WTC11 (cell line): ENCODE results near the gene MTFMT. TPM values are rescaled to one million over a fixed set of nuclear protein-coding genes. Genes with fewer than 3 reads are reported as not detected.

Source experiments
- ATAC-seq: fragments of 200-7000 bp; cut with Tn5 transposase; 2 replicates; pipeline ENCODE4 v1.10.0; 2021; ENCODE audit warnings: mild to moderate bottlenecking, moderate library complexity
- CTCF ChIA-PET: fragments of 300-600 bp; sonication (Branson Sonifier 250); formaldehyde crosslinking; loops from one replicate; lab custom pipeline; 2021; ENCODE audit warnings: antibody characterized with exemption; lab: Charles Lee
- POLR2A ChIA-PET: fragments of 350-600 bp; sonication (Branson Sonifier 250); formaldehyde crosslinking; loops from one replicate; lab custom pipeline; 2021; ENCODE audit warnings: antibody characterized with exemption; lab: Charles Lee
- DNase-seq: peaks from one replicate; pipeline ENCODE4 v3.0.0; 2021; ENCODE audit warnings: low spot score
- H3K27ac Mint-ChIP-seq: 2 replicates; pipeline ENCODE4 v1.8.0; 2021; ENCODE audit warnings: mixed read lengths
- H3K27me3 Mint-ChIP-seq: 2 replicates; pipeline ENCODE4 v1.8.0; 2021; ENCODE audit warnings: low read depth, mild to moderate bottlenecking, moderate library complexity, mixed read lengths
- H3K36me3 Mint-ChIP-seq: 2 replicates; pipeline ENCODE4 v1.8.0; 2021; ENCODE audit warnings: mixed read lengths
- H3K4me1 Mint-ChIP-seq: 2 replicates; pipeline ENCODE4 v1.8.0; 2022; ENCODE audit warnings: mixed read lengths
- H3K4me3 Mint-ChIP-seq: 2 replicates; pipeline ENCODE4 v1.8.0; 2021; ENCODE audit warnings: mild to moderate bottlenecking, moderate library complexity, mixed read lengths
- H3K9me3 Mint-ChIP-seq: 2 replicates; pipeline ENCODE4 v1.8.0; 2021; ENCODE audit warnings: mixed read lengths
- IRF2 ChIP-seq: sonication (generic); formaldehyde crosslinking; IDR thresholded peaks from 2 replicates; pipeline ENCODE4 v1.8.0; 2022; ENCODE audit warnings: low read depth, missing genetic modification reagents, borderline replicate concordance
- MXD4 ChIP-seq: fragments of 250-450 bp; sonication (Bioruptor Pico); IDR thresholded peaks from 2 replicates; pipeline ENCODE4 v1.8.0; 2021; ENCODE audit warnings: mild to moderate bottlenecking, moderate library complexity, borderline replicate concordance
- RORB ChIP-seq: fragments of 250-450 bp; sonication (Bioruptor Pico); IDR thresholded peaks from 2 replicates; pipeline ENCODE4 v1.9.0; 2021; ENCODE audit warnings: mild to moderate bottlenecking
- SMAD4 ChIP-seq: sonication (generic); formaldehyde crosslinking; IDR thresholded peaks from 2 replicates; pipeline ENCODE4 v1.8.0; 2022; ENCODE audit warnings: mild to moderate bottlenecking, missing genetic modification reagents
- SOX15 ChIP-seq: fragments of 250-450 bp; sonication (Bioruptor Pico); IDR thresholded peaks from 2 replicates; pipeline ENCODE4 v1.9.0; 2021; ENCODE audit warnings: mild to moderate bottlenecking
- TEAD4 ChIP-seq: sonication (generic); formaldehyde crosslinking; IDR thresholded peaks from 2 replicates; pipeline ENCODE4 v1.8.0; 2022; ENCODE audit warnings: mild to moderate bottlenecking, missing genetic modification reagents
- ZNF416 ChIP-seq: fragments of 250-450 bp; sonication (Bioruptor Pico); IDR thresholded peaks from 2 replicates; pipeline ENCODE4 v1.9.0; 2021; ENCODE audit warnings: mild to moderate bottlenecking, inconsistent platforms
- total RNA-seq: library from RNA; stranded (reverse); gene quantifications from 3 replicates; pipeline ENCODE4 v1.2.3, GENCODE V29; 2021
- TF ChIP-seq, protein P1 (sequence below): sonication (generic); formaldehyde crosslinking; IDR thresholded peaks from 2 replicates; pipeline ENCODE4 v1.8.1; 2023; ENCODE audit warnings: mild to moderate bottlenecking, missing genetic modification reagents, moderate library complexity
- TF ChIP-seq, protein P2 (sequence below): fragments of 250-450 bp; sonication (Bioruptor Pico); IDR thresholded peaks from 2 replicates; pipeline ENCODE4 v1.8.0; 2021; ENCODE audit warnings: mild to moderate bottlenecking
- TF ChIP-seq, protein P3 (sequence below): sonication (generic); formaldehyde crosslinking; IDR thresholded peaks from 2 replicates; pipeline ENCODE4 v1.8.0; 2023; ENCODE audit warnings: missing genetic modification reagents, mild to moderate bottlenecking, borderline replicate concordance
- TF ChIP-seq, protein P4 (sequence below): sonication (generic); formaldehyde crosslinking; IDR thresholded peaks from 2 replicates; pipeline ENCODE4 v1.8.0; 2023; ENCODE audit warnings: missing genetic modification reagents

Gene MTFMT
- total RNA-seq, 1 experiment from 2014 or later = 26.7 TPM

DNA sequence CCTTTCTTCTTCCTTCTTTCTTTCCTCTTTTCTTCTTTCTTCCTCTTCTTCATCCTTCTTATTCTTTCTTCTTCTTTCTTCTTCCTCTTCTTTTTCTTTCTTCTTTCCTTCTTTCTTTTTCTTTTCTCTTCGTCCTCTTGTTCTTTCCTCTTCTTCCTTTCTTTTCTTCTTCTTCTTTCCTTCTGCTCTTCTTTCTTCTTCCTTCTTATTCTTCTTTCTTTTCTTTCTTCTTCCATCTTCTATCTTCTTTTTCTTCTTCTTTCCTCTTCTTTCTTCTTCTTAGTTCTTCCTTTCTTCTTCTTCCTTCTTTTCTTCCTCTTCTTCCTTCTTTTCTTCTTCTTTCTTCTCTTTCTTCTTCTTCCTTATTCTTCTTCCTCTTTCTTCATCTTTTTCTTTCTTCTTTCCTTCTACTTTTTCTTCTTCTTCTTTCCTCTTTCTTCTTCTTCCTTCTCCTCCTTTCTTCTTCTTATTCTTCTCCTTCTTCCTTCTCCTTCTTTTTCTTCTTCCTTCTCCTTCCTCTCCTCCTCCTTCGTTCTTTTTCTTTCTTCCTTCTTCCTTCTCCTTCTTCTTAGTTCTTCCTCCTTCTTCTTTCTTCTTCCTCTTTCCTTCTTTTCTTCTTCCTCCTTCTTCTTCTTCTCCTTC lies 77.5 kb downstream of the MTFMT start:
- no peak for DNase-seq
- Mint-ChIP-seq H3K4me3 (no peak overlapping the region), H3K4me1 (0 out of 2 replicates have a peak, but pooled peaks cover 4% of the 10 kb centered on the region), H3K36me3 (peaks cover 61% of the 10 kb centered on the region), H3K27me3 (peaks cover 14% of the 10 kb centered on the region), H3K27ac (no peak overlapping the region), H3K9me3 (peaks cover 46% of the 10 kb centered on the region)
- TF ChIP-seq SMAD4 (CRISPR knock-in tag) = no peak
- TF ChIP-seq, protein P1, sequence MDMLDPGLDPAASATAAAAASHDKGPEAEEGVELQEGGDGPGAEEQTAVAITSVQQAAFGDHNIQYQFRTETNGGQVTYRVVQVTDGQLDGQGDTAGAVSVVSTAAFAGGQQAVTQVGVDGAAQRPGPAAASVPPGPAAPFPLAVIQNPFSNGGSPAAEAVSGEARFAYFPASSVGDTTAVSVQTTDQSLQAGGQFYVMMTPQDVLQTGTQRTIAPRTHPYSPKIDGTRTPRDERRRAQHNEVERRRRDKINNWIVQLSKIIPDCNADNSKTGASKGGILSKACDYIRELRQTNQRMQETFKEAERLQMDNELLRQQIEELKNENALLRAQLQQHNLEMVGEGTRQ (CRISPR knock-in tag) = no peak
- no peak for TF ChIP-seq MXD4 (CRISPR knock-in tag)
- TF ChIP-seq, protein P2, sequence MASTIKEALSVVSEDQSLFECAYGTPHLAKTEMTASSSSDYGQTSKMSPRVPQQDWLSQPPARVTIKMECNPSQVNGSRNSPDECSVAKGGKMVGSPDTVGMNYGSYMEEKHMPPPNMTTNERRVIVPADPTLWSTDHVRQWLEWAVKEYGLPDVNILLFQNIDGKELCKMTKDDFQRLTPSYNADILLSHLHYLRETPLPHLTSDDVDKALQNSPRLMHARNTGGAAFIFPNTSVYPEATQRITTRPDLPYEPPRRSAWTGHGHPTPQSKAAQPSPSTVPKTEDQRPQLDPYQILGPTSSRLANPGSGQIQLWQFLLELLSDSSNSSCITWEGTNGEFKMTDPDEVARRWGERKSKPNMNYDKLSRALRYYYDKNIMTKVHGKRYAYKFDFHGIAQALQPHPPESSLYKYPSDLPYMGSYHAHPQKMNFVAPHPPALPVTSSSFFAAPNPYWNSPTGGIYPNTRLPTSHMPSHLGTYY (CRISPR knock-in tag) = no peak
- no peak for TF ChIP-seq RORB (CRISPR knock-in tag)
- TF ChIP-seq SOX15 (CRISPR knock-in tag) = no peak
- TF ChIP-seq, protein P3, sequence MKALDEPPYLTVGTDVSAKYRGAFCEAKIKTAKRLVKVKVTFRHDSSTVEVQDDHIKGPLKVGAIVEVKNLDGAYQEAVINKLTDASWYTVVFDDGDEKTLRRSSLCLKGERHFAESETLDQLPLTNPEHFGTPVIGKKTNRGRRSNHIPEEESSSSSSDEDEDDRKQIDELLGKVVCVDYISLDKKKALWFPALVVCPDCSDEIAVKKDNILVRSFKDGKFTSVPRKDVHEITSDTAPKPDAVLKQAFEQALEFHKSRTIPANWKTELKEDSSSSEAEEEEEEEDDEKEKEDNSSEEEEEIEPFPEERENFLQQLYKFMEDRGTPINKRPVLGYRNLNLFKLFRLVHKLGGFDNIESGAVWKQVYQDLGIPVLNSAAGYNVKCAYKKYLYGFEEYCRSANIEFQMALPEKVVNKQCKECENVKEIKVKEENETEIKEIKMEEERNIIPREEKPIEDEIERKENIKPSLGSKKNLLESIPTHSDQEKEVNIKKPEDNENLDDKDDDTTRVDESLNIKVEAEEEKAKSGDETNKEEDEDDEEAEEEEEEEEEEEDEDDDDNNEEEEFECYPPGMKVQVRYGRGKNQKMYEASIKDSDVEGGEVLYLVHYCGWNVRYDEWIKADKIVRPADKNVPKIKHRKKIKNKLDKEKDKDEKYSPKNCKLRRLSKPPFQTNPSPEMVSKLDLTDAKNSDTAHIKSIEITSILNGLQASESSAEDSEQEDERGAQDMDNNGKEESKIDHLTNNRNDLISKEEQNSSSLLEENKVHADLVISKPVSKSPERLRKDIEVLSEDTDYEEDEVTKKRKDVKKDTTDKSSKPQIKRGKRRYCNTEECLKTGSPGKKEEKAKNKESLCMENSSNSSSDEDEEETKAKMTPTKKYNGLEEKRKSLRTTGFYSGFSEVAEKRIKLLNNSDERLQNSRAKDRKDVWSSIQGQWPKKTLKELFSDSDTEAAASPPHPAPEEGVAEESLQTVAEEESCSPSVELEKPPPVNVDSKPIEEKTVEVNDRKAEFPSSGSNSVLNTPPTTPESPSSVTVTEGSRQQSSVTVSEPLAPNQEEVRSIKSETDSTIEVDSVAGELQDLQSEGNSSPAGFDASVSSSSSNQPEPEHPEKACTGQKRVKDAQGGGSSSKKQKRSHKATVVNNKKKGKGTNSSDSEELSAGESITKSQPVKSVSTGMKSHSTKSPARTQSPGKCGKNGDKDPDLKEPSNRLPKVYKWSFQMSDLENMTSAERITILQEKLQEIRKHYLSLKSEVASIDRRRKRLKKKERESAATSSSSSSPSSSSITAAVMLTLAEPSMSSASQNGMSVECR (CRISPR knock-in tag) = no peak
- TF ChIP-seq, protein P4, sequence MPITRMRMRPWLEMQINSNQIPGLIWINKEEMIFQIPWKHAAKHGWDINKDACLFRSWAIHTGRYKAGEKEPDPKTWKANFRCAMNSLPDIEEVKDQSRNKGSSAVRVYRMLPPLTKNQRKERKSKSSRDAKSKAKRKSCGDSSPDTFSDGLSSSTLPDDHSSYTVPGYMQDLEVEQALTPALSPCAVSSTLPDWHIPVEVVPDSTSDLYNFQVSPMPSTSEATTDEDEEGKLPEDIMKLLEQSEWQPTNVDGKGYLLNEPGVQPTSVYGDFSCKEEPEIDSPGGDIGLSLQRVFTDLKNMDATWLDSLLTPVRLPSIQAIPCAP = no peak
- TF ChIP-seq ZNF416 (CRISPR knock-in tag) = no peak
- TF ChIP-seq IRF2 (CRISPR knock-in tag) = no peak
- no peak for TF ChIP-seq TEAD4 (CRISPR knock-in tag)
- ChIA-PET POLR2A (no interaction called here), CTCF (no interaction called here)
- ATAC-seq = no peak

Other genes with a start within 250 kb of the MTFMT start
- 174 to 249 TPM (median 184 TPM) in 3 replicates for gene PIF1, start 204.0 kb downstream of the MTFMT start, total RNA-seq
- gene PLEKHO2, start 187.7 kb downstream of the MTFMT start, total RNA-seq = 21.6 to 22.1 TPM (median 21.9 TPM) in 3 replicates
- gene ANKDD1A, start 117.7 kb downstream of the MTFMT start, total RNA-seq = 6.1 to 7.9 TPM (median 7.4 TPM) in 3 replicates
- gene SPG21, start 39.7 kb downstream of the MTFMT start, total RNA-seq = 69.9 to 84.0 TPM (median 79.9 TPM) in 3 replicates
- gene SLC51B, start 15.7 kb upstream of the MTFMT start, total RNA-seq = not detected in 3 replicates
- gene RASL12, start 38.4 kb upstream of the MTFMT start, total RNA-seq = 5.6 to 6.8 TPM (median 6.5 TPM) in 3 replicates
- 0.05 TPM in 1 of 3 replicates, not detected in the others for gene KBTBD13, start 47.1 kb upstream of the MTFMT start, total RNA-seq
- gene UBAP1L, start 85.6 kb upstream of the MTFMT start, total RNA-seq = 2.0 to 2.9 TPM (median 2.2 TPM) in 3 replicates
- 23.5 to 25.4 TPM (median 25.4 TPM) in 3 replicates for gene PDCD7, start 104.2 kb upstream of the MTFMT start, total RNA-seq
- 57.9 to 68.7 TPM (median 61.5 TPM) in 3 replicates for gene CLPX, start 155.7 kb upstream of the MTFMT start, total RNA-seq
- gene CILP, start 181.8 kb upstream of the MTFMT start, total RNA-seq = not detected in 3 replicates